BLaER1 (cell line): ENCODE results near the gene NDUFA5.

ENCODE experiments used
- H3K27ac ChIP-seq: shearing (Covaris generic); formaldehyde crosslinking; 2 replicates; pipeline ENCODE4 v1.8.1; 2022
- H3K27me3 ChIP-seq: shearing (Covaris generic); formaldehyde crosslinking; 2 replicates; pipeline ENCODE4 v1.8.1; 2022
- H3K36me3 ChIP-seq: shearing (Covaris generic); formaldehyde crosslinking; 2 replicates; pipeline ENCODE4 v1.8.1; 2022
- H3K4me1 ChIP-seq: shearing (Covaris generic); formaldehyde crosslinking; 2 replicates; pipeline ENCODE4 v1.8.1; 2022
- H3K4me2 ChIP-seq: shearing (Covaris generic); formaldehyde crosslinking; 2 replicates; pipeline ENCODE4 v1.8.1; 2022
- H3K4me3 ChIP-seq: shearing (Covaris generic); formaldehyde crosslinking; 2 replicates; pipeline ENCODE4 v1.8.1; 2022
- H3K9ac ChIP-seq: shearing (Covaris generic); formaldehyde crosslinking; 2 replicates; pipeline ENCODE4 v1.8.1; 2022
- H3K9me3 ChIP-seq: shearing (Covaris generic); formaldehyde crosslinking; 2 replicates; pipeline ENCODE4 v1.8.1; 2022
- H4K20me1 ChIP-seq: shearing (Covaris generic); formaldehyde crosslinking; 2 replicates; pipeline ENCODE4 v1.8.1; 2022
- Cebpa-rat ChIP-seq: shearing (Covaris generic); IDR thresholded peaks from 2 replicates; pipeline ENCODE4 v1.8.1; 2022

NDUFA5 gene

DNA sequence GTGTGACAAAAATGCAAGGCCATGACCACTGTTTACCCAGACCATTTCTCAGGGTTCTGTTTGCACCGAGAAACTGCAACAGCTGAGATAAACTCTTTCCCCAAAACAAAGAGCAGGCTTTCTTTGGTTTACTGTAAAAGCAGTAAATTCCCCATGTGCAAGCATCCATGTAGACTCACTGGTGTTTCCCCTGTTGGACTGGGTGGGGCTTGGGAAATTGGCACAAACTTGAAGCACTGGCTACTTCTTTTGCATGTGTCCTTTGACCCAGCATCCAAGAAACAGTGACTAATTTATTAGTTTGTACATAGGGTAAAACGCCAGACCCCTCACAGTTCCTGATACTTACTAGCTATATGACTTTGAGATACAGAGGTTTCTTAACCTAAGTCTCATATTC is 35.6 kb downstream of the NDUFA5 start:
- Histone ChIP-seq H3K4me3 (no peak overlapping the region), H3K4me1 (no peaks in the 10 kb centered on the region), H3K27ac (no peak overlapping the region), H3K36me3 (no peaks in the 10 kb centered on the region), H3K4me2 (no peak overlapping the region), H3K9me3 (no peaks in the 10 kb centered on the region), H4K20me1 (no peaks in the 10 kb centered on the region), H3K27me3 (no peaks in the 10 kb centered on the region), H3K9ac (no peak overlapping the region)
- TF ChIP-seq Cebpa-rat = no peak

DNA sequence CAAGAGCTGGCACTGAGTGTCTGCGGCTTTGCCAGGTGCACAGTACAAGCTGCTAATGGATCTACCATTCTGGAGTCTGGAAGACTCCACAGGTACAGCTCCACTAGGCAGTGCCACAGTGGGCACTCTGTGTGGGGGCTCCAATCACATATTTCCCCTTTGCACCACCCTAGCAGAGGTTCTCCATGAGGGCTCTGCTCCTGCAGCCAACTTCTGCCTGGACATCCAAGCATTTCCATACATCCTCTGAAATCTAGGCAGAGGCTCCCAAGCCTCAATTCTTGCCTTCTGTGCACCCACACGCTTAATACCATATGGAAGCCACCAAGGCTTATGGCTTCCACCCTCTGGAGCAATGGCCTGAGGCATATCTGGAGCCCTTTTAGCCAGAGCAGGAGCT is 52.4 kb downstream of the NDUFA5 start:
- H3K9me3 ChIP-seq = peaks cover 22% of the 10 kb centered on the region

DNA sequence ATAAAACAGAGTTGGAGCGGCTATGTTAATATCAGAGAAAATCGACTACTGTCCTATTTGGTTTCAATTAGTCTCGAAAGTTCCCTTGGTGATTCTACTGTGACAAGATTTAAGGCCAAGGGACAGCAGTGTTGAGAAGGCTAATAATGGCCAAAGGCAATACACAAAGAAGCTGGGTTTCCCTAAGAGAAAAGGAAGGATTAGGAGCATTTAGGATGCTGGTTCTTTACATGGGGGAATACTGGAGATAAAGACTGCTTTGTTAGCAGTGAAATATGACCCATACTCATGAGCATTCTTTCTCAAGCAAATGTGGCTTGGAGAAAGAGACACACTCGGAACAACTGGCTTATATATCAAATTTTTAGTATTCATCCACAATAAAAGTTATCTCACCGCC is 55.4 kb downstream of the NDUFA5 start:
- H3K9ac ChIP-seq = no peak overlapping the region
- H3K4me3 ChIP-seq = no peak overlapping the region
- H3K27me3 ChIP-seq = no peaks in the 10 kb centered on the region
- no peaks in the 10 kb centered on the region for H3K4me1 ChIP-seq
- no peak for TF ChIP-seq Cebpa-rat
- no peaks in the 10 kb centered on the region for H4K20me1 ChIP-seq
- H3K36me3 ChIP-seq = no peaks in the 10 kb centered on the region; the same call in 1 of the 2 replicates
- H3K9me3 ChIP-seq = peaks cover 22% of the 10 kb centered on the region
- H3K4me2 ChIP-seq = no peak overlapping the region
- no peak overlapping the region for H3K27ac ChIP-seq

More for the DNA sequence above, 52.4 kb downstream of the NDUFA5 start:
- Histone ChIP-seq H3K36me3 (no peaks in the 10 kb centered on the region; the same call in 1 of the 2 replicates), H3K4me2 (no peak overlapping the region), H3K4me1 (no peaks in the 10 kb centered on the region), H4K20me1 (no peaks in the 10 kb centered on the region), H3K9ac (no peak overlapping the region), H3K27me3 (no peaks in the 10 kb centered on the region), H3K4me3 (no peak overlapping the region), H3K27ac (no peak overlapping the region)
- no peak for TF ChIP-seq Cebpa-rat

DNA sequence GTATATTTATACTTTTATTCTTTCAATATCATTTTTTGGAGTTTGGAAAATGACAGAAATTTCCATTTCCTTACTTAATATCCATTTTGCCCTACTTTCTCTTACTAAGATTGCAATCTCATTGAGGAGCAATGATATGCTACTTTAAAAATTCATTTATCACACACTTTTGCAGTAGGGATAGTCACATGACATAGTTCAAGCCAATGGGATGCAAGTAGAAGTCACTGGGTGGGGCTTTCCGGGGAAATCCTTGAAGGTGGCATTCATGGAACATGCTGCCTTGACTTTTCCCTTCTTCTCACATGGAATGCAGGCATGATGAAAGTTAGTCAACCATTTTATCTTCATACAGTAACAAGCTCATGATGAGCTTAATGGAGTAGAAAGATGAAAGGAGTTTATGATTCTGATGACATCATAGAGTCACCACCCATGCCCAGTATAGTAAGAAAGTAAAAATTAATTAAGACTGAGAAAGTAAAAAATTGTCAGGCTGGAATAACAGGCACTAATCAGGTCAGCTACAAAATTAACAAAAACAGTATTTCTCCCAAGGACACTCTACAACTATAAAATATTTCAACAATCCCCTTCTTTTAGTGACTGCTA is 56.6 kb downstream of the NDUFA5 start:
- TF ChIP-seq Cebpa-rat = no peak
- Histone ChIP-seq H3K9me3 (peaks cover 18% of the 10 kb centered on the region), H3K4me3 (no peak overlapping the region), H3K36me3 (no peaks in the 10 kb centered on the region; the same call in 1 of the 2 replicates), H3K9ac (no peak overlapping the region), H3K4me2 (no peak overlapping the region), H4K20me1 (no peaks in the 10 kb centered on the region), H3K27ac (no peak overlapping the region), H3K27me3 (no peaks in the 10 kb centered on the region), H3K4me1 (no peaks in the 10 kb centered on the region)

DNA sequence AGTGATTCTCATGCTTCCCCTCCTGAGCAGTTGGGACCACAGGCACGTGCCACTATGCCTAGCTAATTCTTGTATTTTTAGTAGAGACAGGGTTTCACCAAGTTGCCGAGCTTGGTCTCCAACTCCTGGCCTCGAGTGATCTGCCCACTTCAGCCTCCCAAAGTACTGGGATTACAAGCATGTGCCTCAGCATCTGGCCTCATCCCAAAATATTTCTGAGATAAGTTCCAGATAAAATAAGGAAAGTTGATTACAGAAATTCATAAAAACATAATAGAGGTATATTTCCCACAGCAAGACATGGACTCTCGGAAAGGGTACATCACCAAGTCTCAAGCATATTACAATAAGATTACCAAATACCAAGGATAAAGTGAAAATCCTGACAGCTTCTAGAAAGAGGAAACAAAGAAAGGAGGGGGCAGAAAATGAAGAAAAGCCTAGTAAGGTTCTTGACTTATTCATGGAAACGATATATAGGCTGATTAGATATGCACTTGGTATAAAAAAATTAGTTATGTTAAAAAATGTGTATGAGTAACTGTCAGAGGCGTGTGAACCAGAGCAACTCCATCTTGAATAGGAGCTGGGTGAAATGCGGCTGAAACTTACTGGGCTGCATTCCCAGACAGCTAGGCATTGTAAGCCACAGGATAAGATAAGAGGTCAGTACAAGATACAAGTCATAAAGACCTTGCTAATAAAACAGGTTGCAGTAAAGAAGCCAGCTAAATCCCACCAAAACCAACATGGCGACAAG is 58.2 kb downstream of the NDUFA5 start:
- H4K20me1 ChIP-seq = no peaks in the 10 kb centered on the region
- H3K4me2 ChIP-seq = no peak overlapping the region
- TF ChIP-seq Cebpa-rat = no peak
- H3K27ac ChIP-seq = no peak overlapping the region
- no peaks in the 10 kb centered on the region for H3K4me1 ChIP-seq
- H3K27me3 ChIP-seq = no peaks in the 10 kb centered on the region
- no peaks in the 10 kb centered on the region for H3K36me3 ChIP-seq
- H3K9me3 ChIP-seq = peaks cover 4% of the 10 kb centered on the region; the same call in 1 of the 2 replicates
- H3K9ac ChIP-seq = no peak overlapping the region
- no peak overlapping the region for H3K4me3 ChIP-seq

DNA sequence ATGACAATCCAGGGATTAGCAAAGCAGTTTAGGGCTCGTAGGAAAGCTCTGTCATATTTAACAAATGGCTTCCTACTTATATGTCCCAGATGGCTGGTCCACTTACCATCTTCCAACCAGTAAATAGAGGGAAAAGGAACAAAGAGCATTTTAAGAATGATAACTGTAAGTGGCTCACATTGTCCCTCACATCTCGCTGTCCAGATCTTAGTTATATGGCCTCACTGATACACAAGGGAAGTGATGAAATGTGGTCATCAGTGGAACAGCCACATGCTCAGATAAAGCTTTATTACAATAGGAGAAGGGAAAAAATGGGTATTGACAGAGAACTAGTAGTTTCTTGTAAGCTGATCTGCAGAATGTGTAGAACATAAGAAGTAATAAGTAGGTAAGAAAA is 59.0 kb downstream of the NDUFA5 start:
- Histone ChIP-seq H3K4me2 (no peak overlapping the region), H3K27ac (no peak overlapping the region), H3K9ac (no peak overlapping the region), H3K9me3 (no peaks in the 10 kb centered on the region), H4K20me1 (no peaks in the 10 kb centered on the region), H3K36me3 (no peaks in the 10 kb centered on the region), H3K27me3 (no peaks in the 10 kb centered on the region), H3K4me1 (no peaks in the 10 kb centered on the region), H3K4me3 (no peak overlapping the region)
- no peak for TF ChIP-seq Cebpa-rat

DNA sequence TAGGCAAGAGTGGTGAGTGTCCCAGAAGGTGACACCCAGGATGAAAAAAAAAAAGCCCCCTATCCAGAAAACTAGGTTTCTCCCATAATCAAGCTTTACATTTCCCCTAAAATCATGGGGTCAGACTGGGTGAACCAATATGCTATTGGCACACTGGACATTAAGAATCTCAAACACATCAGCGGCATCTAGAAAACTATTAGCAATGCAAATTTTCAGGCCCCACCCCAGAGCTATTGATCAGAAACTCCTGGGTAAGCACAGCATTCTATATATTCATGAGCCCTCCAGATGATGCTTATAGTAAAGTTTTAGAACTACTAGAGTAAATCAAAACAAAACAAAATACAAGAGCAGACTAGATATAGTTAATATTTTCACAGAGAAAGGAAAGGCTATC is 59.6 kb downstream of the NDUFA5 start:
- no peaks in the 10 kb centered on the region for H3K36me3 ChIP-seq
- H3K9me3 ChIP-seq = no peaks in the 10 kb centered on the region
- no peaks in the 10 kb centered on the region for H3K27me3 ChIP-seq
- no peaks in the 10 kb centered on the region for H3K4me1 ChIP-seq
- no peaks in the 10 kb centered on the region for H4K20me1 ChIP-seq
- no peak overlapping the region for H3K4me2 ChIP-seq
- H3K4me3 ChIP-seq = no peak overlapping the region
- no peak overlapping the region for H3K9ac ChIP-seq
- TF ChIP-seq Cebpa-rat = no peak
- H3K27ac ChIP-seq = no peak overlapping the region

DNA sequence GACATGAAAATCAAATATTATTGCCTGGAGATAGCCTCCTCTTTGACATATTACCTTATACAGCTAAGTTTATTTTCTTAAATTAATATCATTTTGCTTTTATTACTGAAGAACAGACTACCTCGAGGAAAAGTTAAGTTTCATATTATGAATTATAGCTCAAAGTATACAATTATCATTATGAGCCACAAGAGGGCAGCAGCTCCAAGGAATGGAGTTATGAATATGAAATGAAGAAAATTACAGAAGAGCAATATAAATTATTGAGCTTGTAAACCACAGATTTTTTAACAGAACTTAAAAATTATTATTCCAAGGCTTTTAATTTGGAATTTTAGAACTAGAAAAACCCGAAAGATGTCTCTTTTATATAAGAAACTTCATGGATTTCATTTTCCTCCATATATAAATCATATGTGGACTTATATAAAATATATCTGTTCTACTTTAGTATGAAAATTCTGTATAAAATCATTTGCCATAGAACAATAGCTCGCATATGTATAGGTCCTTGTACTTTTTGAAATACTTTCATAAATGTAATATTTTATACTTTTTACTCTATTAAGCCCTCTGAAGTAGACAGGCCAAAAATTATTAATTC is 63.3 kb downstream of the NDUFA5 start:
- H3K4me2 ChIP-seq = no peak overlapping the region
- no peaks in the 10 kb centered on the region for H3K4me1 ChIP-seq

DNA sequence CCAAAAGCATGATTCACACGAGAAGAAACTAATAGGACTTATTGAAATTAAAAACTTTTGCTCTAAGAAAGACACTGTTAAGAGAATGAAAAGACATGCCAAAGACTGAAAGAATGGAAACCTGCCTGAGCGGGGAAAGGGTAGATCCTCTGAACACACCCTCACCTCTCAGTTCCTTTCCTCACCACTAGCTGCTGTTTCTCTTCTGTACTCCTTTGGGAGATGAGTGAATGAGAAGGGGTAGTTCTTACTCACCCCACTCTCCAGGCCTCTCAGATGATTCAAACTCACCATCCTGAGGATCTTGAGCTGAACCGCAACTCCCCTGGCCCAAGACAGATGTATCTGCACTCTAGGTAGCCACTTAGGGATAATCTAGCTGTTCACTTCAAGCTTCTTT is 65.1 kb downstream of the NDUFA5 start:
- H3K4me2 ChIP-seq = no peak overlapping the region
- no peaks in the 10 kb centered on the region for H3K36me3 ChIP-seq
- H3K9ac ChIP-seq = no peak overlapping the region
- H3K4me3 ChIP-seq = no peak overlapping the region
- H4K20me1 ChIP-seq = no peaks in the 10 kb centered on the region
- no peak overlapping the region for H3K27ac ChIP-seq
- no peak for TF ChIP-seq Cebpa-rat
- H3K9me3 ChIP-seq = no peaks in the 10 kb centered on the region
- no peaks in the 10 kb centered on the region for H3K4me1 ChIP-seq
- H3K27me3 ChIP-seq = no peaks in the 10 kb centered on the region

More for the DNA sequence above, 63.3 kb downstream of the NDUFA5 start:
- Histone ChIP-seq H4K20me1 (no peaks in the 10 kb centered on the region), H3K4me3 (no peak overlapping the region), H3K27me3 (no peaks in the 10 kb centered on the region), H3K27ac (no peak overlapping the region), H3K9ac (no peak overlapping the region), H3K36me3 (no peaks in the 10 kb centered on the region), H3K9me3 (no peaks in the 10 kb centered on the region)
- TF ChIP-seq Cebpa-rat = no peak
